HepG2 (cell line): ENCODE measurements around the gene SGCD. TPM values are rescaled to one million over a fixed set of nuclear protein-coding genes. Genes with fewer than 3 reads are reported as not detected.

Experiments used
- ATAC-seq: fragments of 200-7000 bp; cut with Tn5 transposase; 3 replicates; pipeline ENCODE4 v1.9.1; 2020; ENCODE audit warnings: mild to moderate bottlenecking, moderate library complexity
- BruUV-seq: library from RNA; stranded (reverse); fragments of 400-500 nt; replicated peaks from 2 replicates; lab custom pipeline; 2021; lab: Mats Ljungman, UMichigan
- CTCF ChIA-PET: fragments of 300-600 bp; formaldehyde crosslinking; extraction: SDS; loops from one replicate; lab custom pipeline; 2021; ENCODE audit warnings: low total read pairs, inconsistent platforms, low intra/inter-chr PET ratio; lab: Yijun Ruan, JAX
- POLR2A ChIA-PET: fragments of 350-600 bp; sonication (Branson Sonifier 250); formaldehyde crosslinking; loops from one replicate; lab custom pipeline; 2020; ENCODE audit warnings: antibody characterized with exemption, inconsistent platforms; lab: Yijun Ruan, JAX
- DNase-seq: peaks from one replicate; pipeline ENCODE4 v3.0.0-alpha.2; 2015; ENCODE audit warnings: low spot score
- FAIRE-seq: peaks from 3 replicates; lab custom pipeline; 2011; peaks lifted over from hg19 to GRCh38; lab: Jason Lieb, UNC
- H2AFZ ChIP-seq: one replicate; pipeline ENCODE4 v1.6.1; 2011; ENCODE audit warnings: low read length, inconsistent platforms
- H3K27ac ChIP-seq: fragments of 300-600 bp; 3 replicates; pipeline ENCODE4 v1.8.0; 2011; ENCODE audit warnings: mixed run types, mild to moderate bottlenecking, mixed read lengths, low read length, inconsistent platforms; ENCODE audit not compliant: insufficient read depth; ENCODE audit errors: extremely low read length
- H3K27me3 ChIP-seq, 2 experiments: fragments of 200-600 bp in 1 of 2; 2 replicates in 1 of 2; 3 replicates in 1 of 2; pipeline versions ENCODE4 v1.6.0 to v1.8.0; 2011; ENCODE audit warnings: low read length in 2 of 2, mild to moderate bottlenecking in 2 of 2, moderate library complexity in 2 of 2, inconsistent platforms in 1 of 2; ENCODE audit not compliant: insufficient read depth in 2 of 2, control insufficient read depth in 1 of 2
- H3K36me3 ChIP-seq, 2 experiments: fragments of 200-600 bp in 1 of 2; replicated peaks in 1 of 2; 2 replicates in 1 of 2; 3 replicates in 1 of 2; pipeline versions ENCODE4 v1.5.1 to v1.8.0; 2011; ENCODE audit warnings: low read length in 2 of 2, inconsistent platforms in 1 of 2; ENCODE audit not compliant: insufficient read depth in 2 of 2, control insufficient read depth in 1 of 2
- H3K4me1 ChIP-seq: 2 replicates; pipeline ENCODE4 v1.5.1; 2012; ENCODE audit warnings: low read length, inconsistent platforms; ENCODE audit not compliant: insufficient read depth
- H3K4me2 ChIP-seq: 2 replicates; pipeline ENCODE4 v1.6.0; 2011; ENCODE audit warnings: low read depth, low read length, inconsistent platforms
- H3K4me3 ChIP-seq, 3 experiments: fragments of 200-600 bp in 1 of 3; sonication (generic), shearing (Covaris generic) in 1 of 3; replicated peaks in 1 of 3; 2 replicates each; pipeline ENCODE4 v1.5.1; 2011 to 2016; ENCODE audit warnings: low read length in 3 of 3, inconsistent platforms in 2 of 3, low read depth in 2 of 3, mild to moderate bottlenecking in 2 of 3, control low read depth in 1 of 3, mixed read lengths in 1 of 3; ENCODE audit not compliant: insufficient read depth in 1 of 3
- H3K79me2 ChIP-seq: one replicate; pipeline ENCODE4 v1.6.1; 2011; ENCODE audit warnings: low read length, inconsistent platforms; ENCODE audit not compliant: insufficient read depth
- H3K9ac ChIP-seq: 2 replicates; pipeline ENCODE4 v1.6.0; 2011; ENCODE audit warnings: mild to moderate bottlenecking, low read depth, low read length, inconsistent platforms; ENCODE audit not compliant: insufficient read depth
- H3K9me3 ChIP-seq: 2 replicates; pipeline ENCODE4 v1.5.1; 2012; ENCODE audit warnings: mild to moderate bottlenecking, low read length
- H4K20me1 ChIP-seq: 2 replicates; pipeline ENCODE4 v1.6.0; 2011; ENCODE audit warnings: inconsistent platforms, mild to moderate bottlenecking, low read length, moderate library complexity; ENCODE audit not compliant: insufficient read depth
- LRRFIP1 ChIP-seq: sonication (generic); formaldehyde crosslinking; conservative IDR thresholded peaks from 2 replicates; pipeline ENCODE4 v1.4.0; 2020; ENCODE audit warnings: missing genetic modification reagents
- MXD1 ChIP-seq: sonication (generic); formaldehyde crosslinking; IDR thresholded peaks from 2 replicates; pipeline ENCODE4 v1.4.0; 2020; ENCODE audit warnings: mild to moderate bottlenecking, missing genetic modification reagents
- NR2F2 ChIP-seq: IDR thresholded peaks from 2 replicates; pipeline ENCODE4 v1.6.1; 2012; ENCODE audit warnings: low read depth, inconsistent platforms, borderline replicate concordance
- SNAPC5 ChIP-seq: sonication (generic); formaldehyde crosslinking; IDR thresholded peaks from 2 replicates; pipeline ENCODE4 v1.8.1; 2023; ENCODE audit warnings: mild to moderate bottlenecking, missing genetic modification reagents, borderline replicate concordance
- ZBTB37 ChIP-seq: sonication (generic); formaldehyde crosslinking; IDR thresholded peaks from 2 replicates; pipeline ENCODE4 v1.4.0; 2020; ENCODE audit warnings: mild to moderate bottlenecking, missing genetic modification reagents
- ZNF720 ChIP-seq: sonication (generic); formaldehyde crosslinking; IDR thresholded peaks from 2 replicates; pipeline ENCODE4 v1.4.0; 2020; ENCODE audit warnings: missing genetic modification reagents
- WGBS: methylation state at CpG from one replicate; pipeline ENCODE4 v1.1.6; 2017; ENCODE audit warnings: low lambda C conversion rate; 5-methylcytosine and 5-hydroxymethylcytosine counted together
- in situ Hi-C: cut with HindIII; loops from 2 replicates; pipeline ENCODE4 v1.10.0; 2017; ENCODE audit warnings: low pct_unique_long_range_greater_than_20kb; ENCODE audit not compliant: extremely low pct_ligation_motif_present
- intact Hi-C: fragments of 100-400 bp; cut with micrococcal nuclease; formaldehyde crosslinking; loops from one replicate; pipeline ENCODE4 v1.10.0; 2022; ENCODE audit not compliant: unreplicated experiment
- polyA plus RNA-seq, 8 experiments: library from polyadenylated mRNA; depleted of rRNA in 3 of 8; stranded (reverse) in 7 of 8; unstranded in 1 of 8; fragments of >200 nt; fragmentation: Illumina TruSeq in 4 of 8; extraction: Trizol in 4 of 8; gene quantifications; 2 replicates each; pipeline versions ENCODE4 v1.2.1 to v1.2.3, GENCODE V29; 2011 to 2016; ENCODE audit warnings: low read depth in 4 of 8, missing spikeins in 1 of 8, mixed read lengths in 1 of 8; ENCODE audit not compliant: insufficient read depth in 1 of 8
- total RNA-seq, 5 experiments: library from RNA; depleted of rRNA; stranded (reverse); fragments of >200 nt; fragmentation: Illumina TruSeq; extraction: Trizol; gene quantifications; 2 replicates each; pipeline ENCODE4 v1.2.3, GENCODE V29; 2016; ENCODE audit warnings: low read depth in 1 of 5

Gene SGCD
- total and polyA plus RNA-seq, 2 of the 13 experiments (the other 11 are each of a cell fraction or from before 2014, with no cell fraction given) = not detected

GRCh38 chr5:156477196-156477595, 150.2 kb downstream of the SGCD start:
- in situ Hi-C loops (no loop called here), intact Hi-C loops (no loop called here)
- TF ChIP-seq ZNF720 (CRISPR knock-in tag) = no peak
- no peak for TF ChIP-seq NR2F2
- no peak for TF ChIP-seq LRRFIP1 (CRISPR knock-in tag)
- TF ChIP-seq ZBTB37 = no peak
- TF ChIP-seq SNAPC5 (CRISPR knock-in tag) = no peak
- TF ChIP-seq MXD1 (CRISPR knock-in tag) = no peak
- Histone ChIP-seq H4K20me1 (no peaks in the 10 kb centered on the region), H2AFZ (no peak overlapping the region), H3K9me3 (no peaks in the 10 kb centered on the region), H3K27ac (no peak overlapping the region), H3K36me3 (no peaks in the 10 kb centered on the region), H3K9ac (no peak overlapping the region), H3K4me2 (no peak overlapping the region), H3K79me2 (no peaks in the 10 kb centered on the region), H3K27me3 (no peaks in the 10 kb centered on the region; a peak in 1 of 5 replicates), H3K4me1 (no peaks in the 10 kb centered on the region), H3K4me3 (no peak overlapping the region)
- POLR2A ChIA-PET = no interaction called here
- DNase-seq (no peak), ATAC-seq (no peak), FAIRE-seq (no peak)
- BruUV-seq = no TSS peak
- WGBS = 6% methylated on average over 1 of the region's 1 CpG
- CTCF ChIA-PET = no interaction called here
